Testis (tissue), 3 donors: ENCODE data around the gene MB21D2. TPM values are rescaled to one million over a fixed set of nuclear protein-coding genes. Genes with fewer than 3 reads are reported as not detected.

Source experiments
- DNase-seq: peaks from one replicate; pipeline ENCODE4 v3.0.0-alpha.2; 2019
- H3K27ac ChIP-seq, 2 donors: fragments of 200-600 bp; sonication (generic); one replicate each; pipeline ENCODE4 v1.5.1; 2019
- H3K27me3 ChIP-seq: fragments of 200-600 bp; sonication (generic); one replicate; pipeline ENCODE4 v1.5.1; 2019
- H3K36me3 ChIP-seq: fragments of 200-600 bp; sonication (generic); one replicate; pipeline ENCODE4 v1.5.1; 2017; ENCODE audit warnings: low read depth; ENCODE audit errors: missing control alignments
- H3K4me1 ChIP-seq: fragments of 200-600 bp; sonication (generic); one replicate; pipeline ENCODE4 v1.5.1; 2019
- H3K4me3 ChIP-seq, 2 donors: fragments of 200-600 bp; sonication (generic); one replicate each; pipeline ENCODE4 v1.5.1; 2017 to 2019
- H3K9me3 ChIP-seq: fragments of 200-600 bp; sonication (generic); one replicate; pipeline ENCODE4 v1.5.1; 2017
- CTCF ChIP-seq, 3 experiments: fragments of 450-650 bp in 2 of 3; fragments of 200-600 bp in 1 of 3; sonication (generic) in 1 of 3; IDR thresholded peaks; one replicate each; pipeline ENCODE4 v1.5.1; 2016 to 2019; ENCODE audit warnings: antibody characterized with exemption in 3 of 3, mild to moderate bottlenecking in 2 of 3, moderate library complexity in 1 of 3
- POLR2A ChIP-seq: fragments of 450-650 bp; IDR thresholded peaks from one replicate; pipeline ENCODE4 v1.6.1; 2017; ENCODE audit warnings: antibody characterized with exemption, mild to moderate bottlenecking, moderate library complexity
- WGBS, 2 donors: methylation state at CpG; one replicate each; pipeline ENCODE4 v1.1.5; 2018; 5-methylcytosine and 5-hydroxymethylcytosine counted together
- intact Hi-C: fragments of 100-400 bp; cut with DNase I; formaldehyde crosslinking; loops from one replicate; pipeline ENCODE4 v1.15.1; 2023; ENCODE audit warnings: low total_unique reads
- polyA plus RNA-seq: library from polyadenylated mRNA; stranded (reverse); fragments of 350-450 nt; fragmentation: Illumina TruSeq; extraction: RNeasy Lipid Tissue Mini Kit (QIAGEN cat#74804); gene quantifications from one replicate; pipeline ENCODE4 v1.2.3, GENCODE V29; 2014; ENCODE audit warnings: low read depth, low replicate concordance; ENCODE audit not compliant: insufficient read depth
- total RNA-seq, 2 donors: library from RNA; depleted of rRNA; stranded (reverse); fragments of >200 nt; gene quantifications; one replicate each; pipeline ENCODE4 v1.2.3, GENCODE V29; 2016

MB21D2 gene
- total and polyA plus RNA-seq, 3 donors from 2014 or later, result 13.4 to 29.2 (median 23.9) TPM

- DNase-seq, result no peak
- no peak overlapping the region for H3K4me3 ChIP-seq
- TF ChIP-seq CTCF (IDR thresholded peaks at IDR 0.05) (no peak), POLR2A (no peak)
- H3K4me1 ChIP-seq, result peaks cover 19% of the 10 kb centered on the region
- H3K27me3 ChIP-seq, result no peaks in the 10 kb centered on the region
- 86% methylated on average over 10 of the region's 10 CpGs for WGBS, 2 donors
- no peaks in the 10 kb centered on the region for H3K9me3 ChIP-seq
- no peak overlapping the region for H3K27ac ChIP-seq
- no peaks in the 10 kb centered on the region for H3K36me3 ChIP-seq
- intact Hi-C loops, result no loop called here
Measured at GRCh38 chr3:192919901-192920300, 2.2 kb upstream of the MB21D2 start.

GRCh38 chr3:192918275-192918588 is 576 bp upstream of the MB21D2 start:
- no peaks in the 10 kb centered on the region for H3K9me3 ChIP-seq
- H3K4me3 ChIP-seq, result peak overlapping the region; percentile 70 to 81
- TF ChIP-seq POLR2A, result no peak
- no peak for TF ChIP-seq CTCF (IDR thresholded peaks at IDR 0.05)
- H3K4me1 ChIP-seq, result peaks cover 19% of the 10 kb centered on the region
- H3K27me3 ChIP-seq, result no peaks in the 10 kb centered on the region
- H3K36me3 ChIP-seq, result no peaks in the 10 kb centered on the region
- H3K27ac ChIP-seq, result peak overlapping the region; percentile 92 to 93
- intact Hi-C loops, result no loop called here
- WGBS, 2 donors, result 0 to 1% methylated on average over 13 of the region's 13 CpGs
- no peak for DNase-seq

GRCh38 chr3:192917028-192917403 is 640 bp downstream of the MB21D2 start:
- peaks cover 19% of the 10 kb centered on the region for H3K4me1 ChIP-seq
- no peaks in the 10 kb centered on the region for H3K27me3 ChIP-seq
- no peaks in the 10 kb centered on the region for H3K9me3 ChIP-seq
- H3K36me3 ChIP-seq, result no peaks in the 10 kb centered on the region
- peak; percentile 77 for DNase-seq
- TF ChIP-seq POLR2A (no peak), CTCF (IDR thresholded peaks at IDR 0.05) (peak in 1 of 3 experiments; percentile 13)
- intact Hi-C loops, result no loop called here
- WGBS, 2 donors, result 0% methylated on average over 3 to 30 of the region's 30 CpGs
- peak overlapping the region; percentile 70 to 81 for H3K4me3 ChIP-seq
- H3K27ac ChIP-seq, result peak overlapping the region; percentile 92 to 93

- Histone ChIP-seq H3K27me3 (no peaks in the 10 kb centered on the region), H3K4me3 (peak overlapping the region; percentile 70 to 81), H3K4me1 (peaks cover 20% of the 10 kb centered on the region), H3K36me3 (no peaks in the 10 kb centered on the region), H3K27ac (peak overlapping the region; percentile 92 to 93), H3K9me3 (no peaks in the 10 kb centered on the region)
- peak; percentile 64 for DNase-seq
- WGBS, 2 donors, result 1 to 2% methylated on average over 14 to 35 of the region's 35 CpGs
- intact Hi-C loops, result no loop called here
- TF ChIP-seq POLR2A, result no peak
Measured at GRCh38 chr3:192916371-192917027, 1.2 kb downstream of the MB21D2 start.

- H3K27me3 ChIP-seq, result no peaks in the 10 kb centered on the region
- no peaks in the 10 kb centered on the region for H3K9me3 ChIP-seq
- H3K27ac ChIP-seq, result no peak overlapping the region
- DNase-seq, result no peak
- H3K4me1 ChIP-seq, result peaks cover 24% of the 10 kb centered on the region
- 49 to 50% methylated on average over 2 of the region's 2 CpGs for WGBS, 2 donors
- no peaks in the 10 kb centered on the region for H3K36me3 ChIP-seq
- intact Hi-C loops, result no loop called here
- no peak for TF ChIP-seq CTCF (IDR thresholded peaks at IDR 0.05)
- no peak for TF ChIP-seq POLR2A
- peak overlapping the region in 1 of 2 donors; percentile 81 for H3K4me3 ChIP-seq
Measured at GRCh38 chr3:192915722-192916121, 1.9 kb downstream of the MB21D2 start.
